Esophagus squamous epithelium (tissue), 5 donors: ENCODE data around the gene FRMD5. TPM values are rescaled to one million over a fixed set of nuclear protein-coding genes. Genes with fewer than 3 reads are reported as not detected.

Experiments used
- DNase-seq: peaks from one replicate; lab custom pipeline; 2025; lab: John Stamatoyannopoulos, UW
- H3K27ac ChIP-seq, 4 donors: fragments of 200-600 bp; sonication (generic); one replicate each; pipeline ENCODE4 v1.5.1; 2016 to 2019; ENCODE audit warnings: mild to moderate bottlenecking in 1 of 4
- H3K27me3 ChIP-seq, 4 donors: fragments of 200-600 bp; sonication (generic); 1 replicate in 3 of 4; 2 replicates in 1 of 4; pipeline versions ENCODE4 v1.5.1 to v1.6.0; 2017 to 2021; ENCODE audit warnings: antibody characterized with exemption in 1 of 4
- H3K36me3 ChIP-seq, 3 donors: fragments of 200-600 bp; sonication (generic); one replicate each; pipeline ENCODE4 v1.5.1; 2016 to 2019
- H3K4me1 ChIP-seq, 3 donors: fragments of 200-600 bp; sonication (generic); one replicate each; pipeline ENCODE4 v1.5.1; 2017 to 2019
- H3K4me3 ChIP-seq, 4 donors: fragments of 200-600 bp; sonication (generic); 1 replicate in 3 of 4; 2 replicates in 1 of 4; pipeline ENCODE4 v1.5.1; 2016 to 2019; ENCODE audit warnings: mild to moderate bottlenecking in 2 of 4, moderate library complexity in 1 of 4
- H3K9me3 ChIP-seq, 3 donors: fragments of 200-600 bp; sonication (generic); one replicate each; pipeline ENCODE4 v1.5.1; 2016 to 2019
- CTCF ChIP-seq, 6 experiments: fragments of 450-650 bp in 4 of 6; fragments of 200-600 bp in 2 of 6; sonication (generic) in 2 of 6; IDR thresholded peaks; one replicate each; pipeline ENCODE4 v1.5.1; 2016 to 2019; ENCODE audit warnings: antibody characterized with exemption in 6 of 6, mild to moderate bottlenecking in 4 of 6, moderate library complexity in 4 of 6
- POLR2A ChIP-seq, 4 donors: fragments of 450-650 bp; IDR thresholded peaks; one replicate each; pipeline ENCODE4 v1.6.1; 2017; ENCODE audit warnings: antibody characterized with exemption in 4 of 4, mild to moderate bottlenecking in 4 of 4, moderate library complexity in 3 of 4
- WGBS, 2 donors: methylation state at CpG; one replicate each; pipeline ENCODE4 v1.1.5; 2018; 5-methylcytosine and 5-hydroxymethylcytosine counted together
- intact Hi-C: fragments of 100-400 bp; cut with DNase I; formaldehyde crosslinking; loops from one replicate; pipeline ENCODE4 v1.15.0; 2022
- total RNA-seq, 4 donors: library from RNA; depleted of rRNA; stranded (reverse); fragments of >200 nt; gene quantifications; one replicate each; pipeline ENCODE4 v1.1.0, GENCODE V29; 2016
- donor health status: DM: yes; HTN: yes; CAD: no.

Gene FRMD5
- total RNA-seq, 4 donors from 2014 or later = 0.19 TPM; not detected in 3

- no peak for DNase-seq
Observed at GRCh38 chr15:44199393-44199792, 4.3 kb upstream of the FRMD5 start.

GRCh38 chr15:44194323-44195150 lies 534 bp downstream of the FRMD5 start:
- 1 to 17% methylated on average over 3 to 13 of the region's 74 CpGs for WGBS, 2 donors
- no peak for DNase-seq
- Histone ChIP-seq H3K27me3 (peaks cover 0 to 93% (median 6%) of the 10 kb centered on the region in 4 donors), H3K27ac (no peak overlapping the region), H3K9me3 (no peaks in the 10 kb centered on the region), H3K4me1 (peaks cover 7 to 24% (median 18%) of the 10 kb centered on the region in 3 donors), H3K36me3 (no peaks in the 10 kb centered on the region), H3K4me3 (peak overlapping the region; percentile 42 to 64 (median 48))
- TF ChIP-seq CTCF (IDR thresholded peaks at IDR 0.05) (no peak), POLR2A (IDR thresholded peaks at IDR 0.05) (no peak)
- intact Hi-C loops = no loop called here

More at GRCh38 chr15:44199393-44199792, 4.3 kb upstream of the FRMD5 start:
- H3K9me3 ChIP-seq = no peaks in the 10 kb centered on the region
- no peak overlapping the region for H3K27ac ChIP-seq
- H3K36me3 ChIP-seq = no peaks in the 10 kb centered on the region
- 62 to 74% methylated on average over 3 of the region's 3 CpGs for WGBS, 2 donors
- no peak overlapping the region for H3K4me3 ChIP-seq
- H3K4me1 ChIP-seq = peaks cover 6 to 14% (median 9%) of the 10 kb centered on the region in 3 donors
- TF ChIP-seq CTCF (IDR thresholded peaks at IDR 0.05) (no peak), POLR2A (IDR thresholded peaks at IDR 0.05) (no peak)
- intact Hi-C loops = no loop called here
- H3K27me3 ChIP-seq = peaks cover 0 to 58% (median 1%) of the 10 kb centered on the region in 4 donors

GRCh38 chr15:44193651-44194322 lies 1.3 kb downstream of the FRMD5 start:
- intact Hi-C loops = no loop called here
- WGBS, 2 donors = 8 to 20% methylated on average over 16 to 18 of the region's 20 CpGs
- Histone ChIP-seq H3K4me1 (peaks cover 7 to 24% (median 18%) of the 10 kb centered on the region in 3 donors), H3K27ac (no peak overlapping the region), H3K9me3 (no peaks in the 10 kb centered on the region), H3K27me3 (peaks cover 0 to 92% (median 6%) of the 10 kb centered on the region in 4 donors), H3K36me3 (no peaks in the 10 kb centered on the region), H3K4me3 (peak overlapping the region in 3 of 4 donors; percentile 47 to 64 (median 49))
- TF ChIP-seq CTCF (IDR thresholded peaks at IDR 0.05) = no peak
- no peak for TF ChIP-seq POLR2A (IDR thresholded peaks at IDR 0.05)
- no peak for DNase-seq

- intact Hi-C loops = no loop called here
- Histone ChIP-seq H3K27me3 (peaks cover 0 to 58% (median 4%) of the 10 kb centered on the region in 4 donors), H3K4me1 (peaks cover 0 to 4% (median 3%) of the 10 kb centered on the region in 3 donors), H3K27ac (no peak overlapping the region), H3K4me3 (no peak overlapping the region), H3K9me3 (no peaks in the 10 kb centered on the region), H3K36me3 (no peaks in the 10 kb centered on the region)
- DNase-seq = no peak
- TF ChIP-seq CTCF (IDR thresholded peaks at IDR 0.05) = no peak
- TF ChIP-seq POLR2A (IDR thresholded peaks at IDR 0.05) = no peak
- WGBS, 2 donors = 82 to 95% methylated on average over 4 of the region's 4 CpGs
Observed at GRCh38 chr15:44188795-44189194, 6.3 kb downstream of the FRMD5 start.

GRCh38 chr15:44186705-44187104 lies 8.4 kb downstream of the FRMD5 start:
- no peak for DNase-seq
- no peak for TF ChIP-seq POLR2A (IDR thresholded peaks at IDR 0.05)
- no peak for TF ChIP-seq CTCF (IDR thresholded peaks at IDR 0.05)
- intact Hi-C loops = no loop called here
- Histone ChIP-seq H3K9me3 (no peaks in the 10 kb centered on the region), H3K4me1 (no peaks in the 10 kb centered on the region), H3K36me3 (no peaks in the 10 kb centered on the region), H3K27me3 (peaks cover 0 to 37% (median 0%) of the 10 kb centered on the region in 4 donors), H3K27ac (no peak overlapping the region), H3K4me3 (no peak overlapping the region)
- WGBS, 2 donors = 82% methylated on average over 6 of the region's 6 CpGs
